ENCODE measurements around the gene GIT2.
"Not testable (repeated sequence)": the region's sequence is repeated elsewhere in the genome, so short reads cannot be mapped to it uniquely, and the experiment has no call there.

The GIT2 gene

GRCh38 chr12:109931143-109931542 lies 65.0 kb downstream of the GIT2 start:
- no peaks in the 10 kb centered on the region for H3K79me2 ChIP-seq (ENCODE audit: control insufficient read depth, insufficient read depth, low read length, unreplicated experiment)
- no peaks in the 10 kb centered on the region for H3K27me3 ChIP-seq (ENCODE audit: insufficient read depth, low read length)
- H3K4me1 ChIP-seq (ENCODE audit: control insufficient read depth, insufficient read depth, low read length, unreplicated experiment), result no peaks in the 10 kb centered on the region
- H3K36me3 ChIP-seq (ENCODE audit: insufficient read depth, low read length), result 0 out of 2 replicates have a peak, but pooled peaks cover 5% of the 10 kb centered on the region
- H3K27ac ChIP-seq (ENCODE audit: low read depth, low read length), result no peak overlapping the region
- no peak overlapping the region for H2AFZ ChIP-seq (ENCODE audit: low read length, unreplicated experiment)
- no peak overlapping the region for H3K4me3 ChIP-seq (ENCODE audit: low read depth, low read length)

DNA sequence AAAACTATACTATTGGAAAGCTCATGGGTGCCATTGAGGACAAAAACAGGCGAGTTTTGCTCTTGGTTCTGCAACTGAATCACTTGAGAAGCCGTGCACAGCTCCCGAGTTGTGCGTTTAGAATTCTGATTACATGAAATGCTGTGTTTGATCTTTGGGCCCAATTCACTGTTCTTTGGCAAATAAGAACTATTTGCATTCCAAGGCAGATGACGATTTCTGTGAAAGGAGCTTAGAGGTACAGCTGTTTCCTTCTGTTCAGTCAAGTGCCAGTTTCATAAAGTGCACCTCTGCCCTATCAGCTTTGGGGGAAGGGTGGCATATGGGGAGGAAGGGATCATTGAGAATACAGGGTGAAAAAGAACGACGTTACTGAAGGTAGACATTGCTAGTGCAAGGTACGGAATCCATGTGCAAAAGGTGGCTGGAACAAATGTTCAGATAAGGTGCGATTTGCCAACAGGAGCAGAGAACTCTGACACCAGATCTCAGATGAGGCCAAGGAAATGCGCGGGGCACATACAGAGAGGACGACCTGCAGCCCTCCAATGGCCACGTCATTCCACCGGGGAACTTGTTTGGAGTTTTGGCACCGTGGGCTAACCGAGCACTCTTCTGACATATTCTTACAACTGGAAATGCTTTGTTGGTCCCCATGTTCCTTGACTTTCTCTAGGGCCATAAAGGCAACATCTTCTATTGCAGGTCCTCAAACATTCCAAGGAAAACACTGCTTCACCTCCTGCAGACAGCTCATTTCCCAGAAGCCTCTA lies 66.0 kb downstream of the GIT2 start:
- no peaks in the 10 kb centered on the region for H3K27me3 ChIP-seq (ENCODE audit: insufficient read depth, low read length)
- H3K36me3 ChIP-seq (ENCODE audit: insufficient read depth, low read length), result 0 out of 2 replicates have a peak, but pooled peaks cover 5% of the 10 kb centered on the region
- H3K4me3 ChIP-seq (ENCODE audit: low read depth, low read length), result no peak overlapping the region
- no peak overlapping the region for H3K27ac ChIP-seq (ENCODE audit: low read depth, low read length)
- H2AFZ ChIP-seq (ENCODE audit: low read length, unreplicated experiment), result no peak overlapping the region
- H3K4me1 ChIP-seq (ENCODE audit: control insufficient read depth, insufficient read depth, low read length, unreplicated experiment), result no peaks in the 10 kb centered on the region
- H3K79me2 ChIP-seq (ENCODE audit: control insufficient read depth, insufficient read depth, low read length, unreplicated experiment), result no peaks in the 10 kb centered on the region

DNA sequence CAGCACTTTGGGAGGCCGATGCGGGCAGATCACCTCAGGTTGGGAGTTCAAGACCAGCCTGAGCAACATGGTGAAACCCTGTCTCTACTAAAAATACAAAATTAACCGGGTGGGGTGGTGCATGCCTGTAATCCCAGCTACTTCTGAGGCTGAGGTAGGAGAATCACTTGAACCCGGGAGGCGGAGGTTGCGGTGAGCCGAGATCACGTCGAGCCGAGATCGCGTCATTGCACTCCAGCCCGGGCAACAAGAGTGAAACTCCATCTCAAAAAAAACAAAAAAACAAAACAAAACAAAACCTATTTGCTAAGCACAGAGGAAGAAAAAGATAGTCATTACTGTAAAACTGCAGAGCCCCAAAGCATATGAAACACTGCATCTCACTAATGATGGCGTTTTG lies 66.8 kb downstream of the GIT2 start:
- not testable (repeated sequence) for H3K4me3 ChIP-seq (ENCODE audit: low read depth, low read length); H3K36me3 ChIP-seq (ENCODE audit: insufficient read depth, low read length); H3K79me2 ChIP-seq (ENCODE audit: control insufficient read depth, insufficient read depth, low read length, unreplicated experiment); H3K4me1 ChIP-seq (ENCODE audit: control insufficient read depth, insufficient read depth, low read length, unreplicated experiment); H2AFZ ChIP-seq (ENCODE audit: low read length, unreplicated experiment); H3K27ac ChIP-seq (ENCODE audit: low read depth, low read length); H3K27me3 ChIP-seq (ENCODE audit: insufficient read depth, low read length)

GRCh38 chr12:109928058-109928656 lies 68.0 kb downstream of the GIT2 start:
- Histone ChIP-seq H2AFZ (ENCODE audit: low read length, unreplicated experiment) (no peak overlapping the region), H3K4me1 (ENCODE audit: control insufficient read depth, insufficient read depth, low read length, unreplicated experiment) (no peaks in the 10 kb centered on the region), H3K27me3 (ENCODE audit: insufficient read depth, low read length) (no peaks in the 10 kb centered on the region), H3K79me2 (ENCODE audit: control insufficient read depth, insufficient read depth, low read length, unreplicated experiment) (no peaks in the 10 kb centered on the region), H3K27ac (ENCODE audit: low read depth, low read length) (no peak overlapping the region), H3K4me3 (ENCODE audit: low read depth, low read length) (no peak overlapping the region), H3K36me3 (ENCODE audit: insufficient read depth, low read length) (no peaks in the 10 kb centered on the region)

DNA sequence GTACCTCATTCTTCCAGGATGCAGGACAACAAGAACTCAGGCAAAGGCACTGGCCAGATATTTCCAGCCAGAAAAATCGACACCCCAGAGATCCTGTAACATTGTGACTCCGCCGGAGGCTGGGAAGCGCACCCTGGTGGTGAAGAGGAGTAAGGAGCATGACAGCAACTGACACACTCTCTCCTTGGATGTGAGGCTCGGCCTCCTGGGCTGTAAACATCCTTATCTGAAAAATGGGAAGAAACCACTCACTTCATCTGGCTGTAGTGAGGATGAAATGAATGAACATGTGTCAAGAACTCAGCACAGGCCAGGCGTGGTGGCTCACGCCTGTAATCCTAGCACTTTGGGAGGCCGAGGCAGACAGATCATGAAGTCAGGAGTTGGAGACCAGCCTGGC lies 68.5 kb downstream of the GIT2 start:
- Histone ChIP-seq H3K4me1 (ENCODE audit: control insufficient read depth, insufficient read depth, low read length, unreplicated experiment) (no peaks in the 10 kb centered on the region), H2AFZ (ENCODE audit: low read length, unreplicated experiment) (no peak overlapping the region), H3K36me3 (ENCODE audit: insufficient read depth, low read length) (no peaks in the 10 kb centered on the region), H3K27ac (ENCODE audit: low read depth, low read length) (no peak overlapping the region), H3K4me3 (ENCODE audit: low read depth, low read length) (no peak overlapping the region), H3K27me3 (ENCODE audit: insufficient read depth, low read length) (no peaks in the 10 kb centered on the region), H3K79me2 (ENCODE audit: control insufficient read depth, insufficient read depth, low read length, unreplicated experiment) (no peaks in the 10 kb centered on the region)

DNA sequence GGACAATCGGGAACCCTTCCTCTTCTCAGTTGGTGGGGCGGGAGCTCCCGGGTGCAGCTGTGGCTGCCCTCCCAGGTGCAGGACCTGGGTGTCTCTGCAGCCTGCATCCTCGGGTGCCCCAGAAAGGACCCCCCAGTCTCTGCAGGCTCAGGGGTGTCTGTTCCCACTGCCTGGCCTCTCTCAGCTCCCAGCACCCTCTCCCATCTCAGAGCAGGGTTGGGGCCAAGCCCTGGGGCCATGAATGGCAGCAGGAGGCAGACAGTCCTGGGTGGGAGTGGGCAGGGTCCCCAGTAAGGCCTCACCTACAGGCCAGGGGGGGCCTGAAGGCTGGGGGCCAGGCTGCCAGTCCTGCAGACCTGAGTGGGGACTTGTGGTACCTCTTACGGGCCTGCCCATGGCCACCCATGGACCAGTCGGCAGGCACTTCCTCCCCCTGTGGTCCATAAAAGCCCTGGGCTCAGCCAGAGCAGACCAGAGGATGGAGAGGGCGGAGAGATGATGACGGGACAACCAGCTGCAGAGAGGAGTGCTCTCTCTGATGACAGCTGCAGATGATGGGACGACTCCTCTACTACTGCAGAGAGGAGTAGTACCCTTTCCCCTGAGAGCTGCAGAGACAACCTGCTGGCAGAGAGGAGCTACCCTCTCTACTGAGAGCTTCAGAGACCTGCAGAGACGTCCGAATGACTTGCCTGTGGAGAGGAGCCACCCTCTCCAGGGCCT lies 69.5 kb downstream of the GIT2 start:
- Histone ChIP-seq H3K27ac (ENCODE audit: low read depth, low read length) (no peak overlapping the region), H3K27me3 (ENCODE audit: insufficient read depth, low read length) (no peaks in the 10 kb centered on the region), H3K79me2 (ENCODE audit: control insufficient read depth, insufficient read depth, low read length, unreplicated experiment) (no peaks in the 10 kb centered on the region), H3K4me1 (ENCODE audit: control insufficient read depth, insufficient read depth, low read length, unreplicated experiment) (no peaks in the 10 kb centered on the region), H2AFZ (ENCODE audit: low read length, unreplicated experiment) (no peak overlapping the region), H3K36me3 (ENCODE audit: insufficient read depth, low read length) (no peaks in the 10 kb centered on the region), H3K4me3 (ENCODE audit: low read depth, low read length) (no peak overlapping the region)

DNA sequence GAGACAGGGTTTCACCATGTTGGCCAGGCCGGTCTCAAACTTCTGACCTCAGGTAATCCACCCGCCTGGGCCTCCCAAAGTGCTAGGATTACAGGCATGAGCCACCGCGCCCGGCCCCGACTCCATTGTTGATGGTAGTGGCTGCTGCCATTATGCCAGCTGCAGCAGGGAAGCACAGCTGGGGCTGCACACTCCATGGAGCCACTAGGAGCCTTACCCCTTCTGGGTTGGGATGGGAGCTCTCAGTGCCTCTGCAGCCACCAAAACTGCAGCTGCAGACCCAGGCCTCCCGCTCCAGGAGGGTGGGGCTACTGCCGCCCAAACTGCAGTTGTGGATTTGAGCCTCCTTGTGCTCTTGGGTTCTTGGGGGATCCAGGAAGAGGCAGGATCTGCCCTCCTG lies 70.2 kb downstream of the GIT2 start:
- H3K4me1 ChIP-seq (ENCODE audit: control insufficient read depth, insufficient read depth, low read length, unreplicated experiment), result no peaks in the 10 kb centered on the region
- H3K79me2 ChIP-seq (ENCODE audit: control insufficient read depth, insufficient read depth, low read length, unreplicated experiment), result no peaks in the 10 kb centered on the region
- H3K36me3 ChIP-seq (ENCODE audit: insufficient read depth, low read length), result no peaks in the 10 kb centered on the region
- H2AFZ ChIP-seq (ENCODE audit: low read length, unreplicated experiment), result no peak overlapping the region
- no peak overlapping the region for H3K27ac ChIP-seq (ENCODE audit: low read depth, low read length)
- H3K27me3 ChIP-seq (ENCODE audit: insufficient read depth, low read length), result no peaks in the 10 kb centered on the region
- no peak overlapping the region for H3K4me3 ChIP-seq (ENCODE audit: low read depth, low read length)

DNA sequence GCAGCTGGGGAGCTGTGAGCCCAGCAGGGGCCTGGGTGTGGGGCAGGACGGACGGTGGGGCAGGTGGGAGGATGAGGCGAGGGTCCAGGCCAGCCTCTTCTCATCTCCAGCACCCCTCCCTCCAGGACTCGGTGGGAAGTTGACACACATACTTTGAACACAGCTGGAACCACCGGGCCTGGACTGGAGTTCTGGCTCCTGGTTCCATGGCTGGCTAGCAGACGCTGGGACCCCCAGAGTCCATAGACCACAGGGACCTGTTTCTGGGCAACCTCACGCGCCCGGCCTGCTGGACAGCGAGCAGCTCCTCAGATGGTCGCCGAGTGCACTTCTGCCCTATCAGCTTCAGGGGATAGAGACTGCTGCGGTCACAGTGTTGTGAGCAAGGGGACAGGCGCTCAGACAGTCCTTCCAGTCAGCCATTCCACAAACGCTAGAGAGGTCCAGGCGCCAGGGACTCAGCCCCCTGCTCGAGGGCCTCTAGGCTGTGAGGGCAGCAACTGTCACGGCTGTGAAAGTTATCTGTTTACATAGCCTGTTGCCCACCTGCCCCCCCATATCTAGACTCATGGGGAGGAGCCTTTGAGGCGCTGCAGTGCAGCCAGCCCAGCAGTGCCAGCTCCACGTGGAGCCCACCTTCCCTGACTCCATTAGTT lies 70.9 kb downstream of the GIT2 start:
- Histone ChIP-seq H3K27me3 (ENCODE audit: insufficient read depth, low read length) (no peaks in the 10 kb centered on the region), H3K4me3 (ENCODE audit: low read depth, low read length) (no peak overlapping the region), H3K27ac (ENCODE audit: low read depth, low read length) (no peak overlapping the region), H3K36me3 (ENCODE audit: insufficient read depth, low read length) (no peaks in the 10 kb centered on the region), H2AFZ (ENCODE audit: low read length, unreplicated experiment) (no peak overlapping the region), H3K4me1 (ENCODE audit: control insufficient read depth, insufficient read depth, low read length, unreplicated experiment) (no peaks in the 10 kb centered on the region), H3K79me2 (ENCODE audit: control insufficient read depth, insufficient read depth, low read length, unreplicated experiment) (no peaks in the 10 kb centered on the region)

GRCh38 chr12:109923481-109924245 lies 72.5 kb downstream of the GIT2 start:
- Histone ChIP-seq H3K27ac (ENCODE audit: low read depth, low read length) (no peak overlapping the region), H3K79me2 (ENCODE audit: control insufficient read depth, insufficient read depth, low read length, unreplicated experiment) (no peaks in the 10 kb centered on the region), H3K27me3 (ENCODE audit: insufficient read depth, low read length) (no peaks in the 10 kb centered on the region), H3K4me3 (ENCODE audit: low read depth, low read length) (no peak overlapping the region), H3K36me3 (ENCODE audit: insufficient read depth, low read length) (no peaks in the 10 kb centered on the region), H2AFZ (ENCODE audit: low read length, unreplicated experiment) (no peak overlapping the region), H3K4me1 (ENCODE audit: control insufficient read depth, insufficient read depth, low read length, unreplicated experiment) (no peaks in the 10 kb centered on the region)

GRCh38 chr12:109923038-109923437 lies 73.1 kb downstream of the GIT2 start:
- Histone ChIP-seq H3K4me3 (ENCODE audit: low read depth, low read length) (no peak overlapping the region), H3K27ac (ENCODE audit: low read depth, low read length) (no peak overlapping the region), H3K79me2 (ENCODE audit: control insufficient read depth, insufficient read depth, low read length, unreplicated experiment) (no peaks in the 10 kb centered on the region), H3K27me3 (ENCODE audit: insufficient read depth, low read length) (no peaks in the 10 kb centered on the region), H3K4me1 (ENCODE audit: control insufficient read depth, insufficient read depth, low read length, unreplicated experiment) (no peaks in the 10 kb centered on the region), H2AFZ (ENCODE audit: low read length, unreplicated experiment) (no peak overlapping the region), H3K36me3 (ENCODE audit: insufficient read depth, low read length) (no peaks in the 10 kb centered on the region)
